Anterior cingulate cortex (tissue), 58 donors: ENCODE results near the gene TAF1.
A peak's percentile ranks its signal among the peaks of the same experiment; 100 is the strongest.
"Not testable (repeated sequence)": the region's sequence is repeated elsewhere in the genome, so short reads cannot be mapped to it uniquely, and the experiment has no call there.

Experiments
- DNase-seq, 58 donors: peaks; one replicate each; lab custom pipeline; 2025; lab: John Stamatoyannopoulos, UW

The TAF1 gene

DNA sequence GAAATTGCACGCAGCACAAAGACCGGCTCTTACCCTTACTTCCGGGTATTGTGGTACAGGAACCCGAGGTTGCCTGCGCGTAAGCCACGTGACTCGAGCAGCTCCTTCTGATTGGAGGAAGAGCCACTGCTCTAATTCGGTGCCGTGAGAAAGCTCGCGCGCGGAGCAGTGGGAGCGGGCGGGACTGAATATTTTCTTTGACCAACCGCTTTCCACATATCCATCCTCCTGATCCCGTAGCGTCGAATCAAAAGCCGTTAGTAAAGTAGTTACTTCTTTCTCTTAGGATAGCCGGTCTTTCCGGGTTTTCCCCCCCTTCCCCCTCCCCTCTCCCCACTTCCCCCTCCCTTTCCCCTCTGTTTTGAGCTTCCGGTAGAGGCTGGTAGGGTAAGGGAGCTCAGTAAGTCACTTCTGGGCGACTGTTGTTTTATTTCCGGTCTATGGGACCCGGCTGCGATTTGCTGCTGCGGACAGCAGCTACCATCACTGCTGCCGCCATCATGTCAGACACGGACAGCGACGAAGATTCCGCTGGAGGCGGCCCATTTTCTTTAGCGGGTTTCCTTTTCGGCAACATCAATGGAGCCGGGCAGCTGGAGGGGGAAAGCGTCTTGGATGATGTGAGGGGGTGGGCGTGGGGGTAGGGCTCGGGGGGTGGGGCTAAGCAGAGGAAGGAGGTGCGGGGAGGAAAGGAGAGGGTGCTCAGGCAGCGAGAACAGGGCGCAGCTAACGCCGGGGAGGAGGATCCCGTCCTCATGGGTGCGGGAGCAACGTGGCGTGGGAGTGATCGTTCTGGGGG is at the start of gene TAF1:
Gene TAF1, plus strand, starts transcription at position 483 of the 799 bp plus-strand sequence. Its CDS starts 18 bp downstream, at position 501.
- DNase-seq = peak; percentile 40 to 96 (median 88)

GRCh38 chrX:71316959-71317358 is 49.2 kb upstream of the TAF1 start:
- not testable (repeated sequence) for DNase-seq

GRCh38 chrX:71320126-71320525 is 46.0 kb upstream of the TAF1 start:
- DNase-seq = no peak

- DNase-seq = no peak
Measured at GRCh38 chrX:71321731-71322130, 44.4 kb upstream of the TAF1 start.

DNA sequence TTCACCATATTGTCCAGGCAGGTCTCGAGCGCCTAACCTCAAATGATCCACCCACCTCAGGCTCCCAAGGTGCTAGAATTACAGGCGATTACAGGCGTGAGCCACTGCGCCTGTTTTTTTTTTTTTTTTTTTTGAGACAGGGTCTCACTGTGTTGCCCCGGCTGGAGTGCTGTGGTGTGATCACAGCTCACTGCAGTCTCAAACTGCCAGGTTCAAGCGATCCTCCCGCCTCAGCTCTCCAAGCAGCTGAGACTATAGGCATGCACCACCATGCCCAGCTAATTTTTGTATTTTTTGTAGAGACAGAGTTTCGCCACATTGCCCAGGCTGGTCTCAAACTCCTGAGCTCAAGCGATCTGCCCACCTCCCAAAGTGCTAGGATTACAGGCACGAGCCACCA is 41.7 kb upstream of the TAF1 start:
- DNase-seq = not testable (repeated sequence)

DNA sequence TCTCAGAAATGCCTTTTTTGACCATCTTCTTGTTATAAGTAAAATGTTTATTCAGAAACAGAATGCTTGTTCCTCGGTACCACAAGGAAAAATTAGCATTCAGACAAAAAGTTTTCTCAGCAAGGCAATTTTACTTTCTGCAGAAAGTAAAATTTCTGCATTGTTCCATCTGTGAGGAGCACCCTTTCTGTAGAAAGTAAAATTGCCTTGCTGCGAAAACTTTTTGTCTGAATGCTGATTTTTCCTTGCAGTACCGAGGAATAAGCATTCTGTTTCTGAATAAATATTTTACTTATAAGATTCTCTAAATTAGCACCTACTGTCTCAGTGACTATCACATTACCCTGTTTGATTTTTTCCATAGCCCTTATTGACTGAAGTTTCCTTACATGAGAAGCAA is 39.8 kb upstream of the TAF1 start:
- DNase-seq = no peak

DNA sequence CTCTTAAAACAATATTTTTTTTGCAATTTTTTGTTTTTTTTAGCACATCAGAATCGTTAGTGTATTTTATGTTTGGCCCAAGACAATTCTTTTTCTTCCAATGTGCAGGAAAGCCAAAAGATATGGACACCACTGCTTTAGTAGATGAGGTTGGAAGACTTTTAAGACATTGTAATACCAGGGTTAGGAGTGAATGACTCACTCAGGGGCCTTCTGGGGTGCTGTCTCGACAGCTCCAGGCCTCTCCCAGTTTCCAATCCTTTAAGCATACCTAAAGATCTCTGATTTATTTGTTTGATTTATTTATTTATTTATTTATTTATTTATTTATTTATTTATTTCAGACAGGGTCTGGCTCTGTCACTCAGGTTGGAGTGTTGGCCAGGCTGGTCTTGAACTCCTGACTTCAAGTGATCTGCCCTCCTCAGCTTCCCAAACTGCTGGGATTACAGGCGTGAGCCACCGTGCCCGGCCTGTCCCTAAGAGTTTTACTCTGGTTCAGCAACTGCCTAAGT is 16.9 kb upstream of the TAF1 start:
- not testable (repeated sequence) for DNase-seq

- DNase-seq = not testable (repeated sequence)
Measured at GRCh38 chrX:71349867-71350266, 16.3 kb upstream of the TAF1 start.

DNA sequence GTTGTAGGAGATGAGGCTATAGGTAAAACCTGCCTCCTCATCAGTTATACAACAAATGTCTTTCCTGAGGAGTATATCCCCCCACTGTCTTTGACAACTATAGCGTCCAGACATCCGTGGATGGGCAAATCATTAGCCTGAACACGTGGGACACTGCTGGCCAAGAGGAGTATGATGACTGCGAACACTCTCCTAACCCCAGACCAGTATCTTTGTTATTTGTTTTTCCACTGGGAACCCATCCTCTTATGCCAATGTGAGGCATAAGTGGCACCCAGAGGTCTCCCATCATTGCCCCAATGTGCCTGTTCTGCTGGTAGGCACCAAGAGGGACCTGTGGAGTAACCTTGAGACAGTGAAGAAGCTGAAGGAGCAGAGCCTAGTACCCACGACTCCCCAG is 13.7 kb upstream of the TAF1 start:
- not testable (repeated sequence) for DNase-seq

- DNase-seq = no peak
Measured at GRCh38 chrX:71364221-71364620, 1.9 kb upstream of the TAF1 start.

DNA sequence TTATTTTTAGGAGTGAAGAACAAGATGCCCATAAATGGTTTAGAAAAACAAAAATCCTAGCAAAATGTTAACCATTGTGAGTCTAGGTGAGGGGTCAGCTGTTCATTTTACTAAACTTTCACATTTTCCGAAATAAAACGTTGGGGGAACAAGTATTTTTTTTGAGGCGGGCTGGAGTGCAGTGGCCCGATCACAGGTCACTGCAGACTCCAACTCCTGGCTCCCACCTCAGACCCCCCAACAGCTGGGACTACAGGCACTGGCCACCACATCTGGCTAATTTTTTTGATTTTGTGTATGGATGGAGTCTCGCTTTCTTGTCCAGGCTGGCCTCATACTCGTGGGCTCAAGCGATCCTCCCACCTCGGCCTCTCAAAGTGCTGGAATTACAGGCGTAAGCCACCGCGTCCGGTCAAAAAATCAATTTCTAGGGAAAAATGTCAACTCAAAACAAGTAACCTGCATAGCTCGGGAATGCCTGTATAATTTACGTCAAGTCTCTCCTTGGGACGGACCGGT is 742 bp upstream of the TAF1 start:
- peak in 2 of 58 donors; percentile 26 to 35 for DNase-seq

DNA sequence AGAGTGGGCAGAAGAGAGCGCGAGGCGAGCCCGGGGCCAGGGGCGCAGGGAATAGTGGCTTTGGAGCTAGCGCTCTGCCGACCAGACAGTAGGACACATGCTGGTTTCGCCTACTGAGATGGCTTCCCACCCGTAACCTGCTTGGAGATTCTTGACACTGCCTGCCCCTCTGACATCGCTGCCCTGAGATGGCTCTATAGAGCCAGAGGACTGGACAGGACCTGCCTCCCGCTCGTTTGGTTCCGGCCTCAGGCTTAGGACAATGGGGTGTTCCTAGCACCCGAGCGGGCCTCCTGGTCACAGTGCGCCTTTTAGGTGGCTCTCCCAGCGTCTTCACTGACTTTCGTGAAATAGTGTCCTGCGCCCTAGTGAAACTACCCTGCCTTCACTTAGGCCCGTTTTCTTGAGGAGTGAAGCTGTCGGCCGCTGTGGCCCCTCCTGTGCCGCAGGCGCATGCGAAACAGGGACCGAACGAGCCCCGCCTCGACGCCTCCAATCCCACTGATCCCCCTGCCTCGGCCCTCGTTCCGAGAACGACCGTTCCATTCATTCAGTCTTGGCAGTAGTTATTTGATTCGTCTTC is 608 bp downstream of the TAF1 start:
- peak in 26 of 58 donors; percentile 0 to 28 (median 10) for DNase-seq

- peak in 1 of 58 donors; percentile 0 for DNase-seq
Measured at GRCh38 chrX:71367396-71367795, 1.2 kb downstream of the TAF1 start.

DNA sequence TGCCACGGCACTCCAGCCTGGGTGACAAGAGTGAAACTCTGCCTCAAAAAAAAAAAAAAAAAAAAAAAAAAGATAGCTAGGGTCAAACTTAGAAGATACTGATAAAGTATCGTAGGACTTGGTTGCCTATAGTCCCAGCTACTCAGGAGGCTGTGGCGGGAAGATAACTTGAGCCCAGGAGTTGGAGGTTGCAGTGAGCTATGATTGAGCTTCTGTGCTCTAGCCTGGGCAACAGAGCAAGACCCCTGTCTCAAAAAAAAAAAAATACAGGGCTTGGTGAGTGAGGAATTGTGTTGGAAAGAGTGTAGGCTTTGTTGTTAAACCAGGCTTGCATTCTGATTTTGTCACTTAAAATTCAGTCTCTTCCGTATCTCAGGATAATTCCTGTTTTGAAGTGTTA is 6.2 kb downstream of the TAF1 start:
- no peak for DNase-seq

- no peak for DNase-seq
Measured at GRCh38 chrX:71378732-71379131, 12.6 kb downstream of the TAF1 start.

GRCh38 chrX:71391725-71392124 is 25.6 kb downstream of the TAF1 start:
- DNase-seq = not testable (repeated sequence)

DNA sequence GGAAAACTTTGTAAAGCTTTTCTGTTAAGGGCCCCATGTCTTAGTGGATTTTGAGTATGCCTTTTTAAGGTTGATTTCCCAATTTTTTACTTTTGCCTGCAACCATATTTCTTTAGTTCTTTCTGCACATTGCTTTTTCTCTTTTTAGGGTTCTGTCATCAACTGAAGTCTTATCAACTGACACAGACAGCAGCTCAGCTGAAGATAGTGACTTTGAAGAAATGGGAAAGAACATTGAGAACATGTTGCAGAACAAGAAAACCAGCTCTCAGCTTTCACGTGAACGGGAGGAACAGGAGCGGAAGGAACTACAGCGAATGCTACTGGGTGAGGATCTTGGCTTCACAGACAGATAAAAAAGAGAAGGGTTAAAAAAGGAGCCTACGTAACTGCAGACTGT is 27.8 kb downstream of the TAF1 start:
- DNase-seq = no peak

DNA sequence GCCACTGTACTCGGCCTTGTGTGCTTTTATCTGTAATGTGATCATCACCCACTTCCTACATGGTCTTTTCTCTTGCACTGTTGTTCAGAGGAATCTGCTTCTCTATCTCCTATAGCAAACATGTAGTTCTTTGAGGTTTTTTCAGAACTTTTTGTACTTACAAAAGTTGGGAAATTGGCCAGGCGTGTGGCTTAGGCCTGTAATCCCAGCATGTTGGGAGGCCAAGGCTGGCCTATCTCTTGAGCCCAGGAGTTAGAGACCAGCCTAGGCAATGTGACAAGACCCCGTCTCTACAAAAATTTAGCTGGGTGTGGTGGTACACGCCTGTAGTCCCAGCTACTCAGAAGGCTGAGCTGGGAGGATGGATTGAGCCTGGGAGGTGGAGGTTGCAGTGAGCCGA is 30.4 kb downstream of the TAF1 start:
- DNase-seq = no peak

- no peak for DNase-seq
Measured at GRCh38 chrX:71400710-71401109, 34.6 kb downstream of the TAF1 start.

- DNase-seq = not testable (repeated sequence)
Measured at GRCh38 chrX:71416260-71416659, 50.1 kb downstream of the TAF1 start.

DNA sequence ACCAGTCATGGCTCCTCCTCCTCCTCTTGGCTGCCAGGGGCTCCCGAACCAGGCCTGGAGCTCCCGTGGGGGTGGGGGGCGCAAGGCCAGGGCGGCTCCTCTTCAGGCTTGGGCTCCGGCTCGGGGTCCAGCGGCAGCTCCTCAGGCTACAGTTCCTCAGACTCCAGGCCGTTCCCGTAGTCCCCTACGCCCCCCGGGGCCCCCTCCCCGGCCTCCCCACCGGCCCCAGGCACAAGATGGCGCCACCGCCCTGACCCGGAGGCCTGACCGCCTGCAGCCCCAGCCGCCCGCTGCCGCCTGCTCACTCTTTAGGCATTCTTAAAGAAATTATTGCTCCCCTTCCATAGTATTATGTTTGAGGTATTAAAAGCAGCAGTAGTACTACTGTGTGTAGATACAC is 54.5 kb downstream of the TAF1 start:
- no peak for DNase-seq

- no peak for DNase-seq
Measured at GRCh38 chrX:71432733-71433132, 66.6 kb downstream of the TAF1 start.
